Esophagus muscularis mucosa (tissue), 4 donors: ENCODE data around the gene IFFO2. TPM values are rescaled to one million over a fixed set of nuclear protein-coding genes. Genes with fewer than 3 reads are reported as not detected.

Experiments
- DNase-seq: peaks from one replicate; pipeline ENCODE4 v3.0.0-alpha.2; 2017; ENCODE audit errors: extremely low spot score
- H3K27ac ChIP-seq, 4 donors: fragments of 200-600 bp; sonication (generic); replicated peaks in 1 of 4; 1 replicate in 3 of 4; 2 replicates in 1 of 4; pipeline ENCODE4 v1.5.1; 2016 to 2019; ENCODE audit warnings: mild to moderate bottlenecking in 1 of 4
- H3K27me3 ChIP-seq, 4 donors: fragments of 200-600 bp; sonication (generic); one replicate each; pipeline versions ENCODE4 v1.5.1 to v1.6.0; 2016 to 2019
- H3K36me3 ChIP-seq, 4 donors: fragments of 200-600 bp; sonication (generic); one replicate each; pipeline ENCODE4 v1.5.1; 2016 to 2019
- H3K4me1 ChIP-seq, 4 donors: fragments of 200-600 bp; sonication (generic); one replicate each; pipeline ENCODE4 v1.5.1; 2016 to 2019
- H3K4me3 ChIP-seq, 4 donors: fragments of 200-600 bp; sonication (generic); 1 replicate in 2 of 4; 2 replicates in 2 of 4; pipeline ENCODE4 v1.5.1; 2016 to 2019; ENCODE audit warnings: mild to moderate bottlenecking in 4 of 4, moderate library complexity in 1 of 4
- H3K9me3 ChIP-seq, 4 donors: fragments of 200-600 bp; sonication (generic); 1 replicate in 3 of 4; 2 replicates in 1 of 4; pipeline ENCODE4 v1.5.1; 2016 to 2019
- CTCF ChIP-seq, 3 experiments: fragments of 200-600 bp in 2 of 3; fragments of 450-650 bp in 1 of 3; sonication (generic) in 2 of 3; IDR thresholded peaks; one replicate each; pipeline ENCODE4 v1.5.1; 2017 to 2019; ENCODE audit warnings: antibody characterized with exemption in 3 of 3, mild to moderate bottlenecking in 2 of 3, moderate library complexity in 1 of 3
- EP300 ChIP-seq: sonication (generic); formaldehyde crosslinking; IDR thresholded peaks from one replicate; pipeline ENCODE4 v1.6.1; 2017; ENCODE audit warnings: antibody characterized with exemption
- POLR2A ChIP-seq: fragments of 450-650 bp; IDR thresholded peaks from one replicate; pipeline ENCODE4 v1.6.1; 2017; ENCODE audit warnings: antibody characterized with exemption, moderate library complexity, mild to moderate bottlenecking, low read depth
- POLR2AphosphoS5 ChIP-seq, 2 donors: sonication (generic); formaldehyde crosslinking; IDR thresholded peaks; one replicate each; pipeline ENCODE4 v1.6.1; 2017; ENCODE audit warnings: antibody characterized with exemption in 2 of 2
- WGBS: methylation state at CpG from one replicate; pipeline ENCODE4 v1.1.5; 2018; 5-methylcytosine and 5-hydroxymethylcytosine counted together
- intact Hi-C: fragments of 100-400 bp; cut with DNase I; formaldehyde crosslinking; loops from one replicate; pipeline ENCODE4 v1.15.1; 2023
- total RNA-seq, 4 donors: library from RNA; depleted of rRNA; stranded (reverse); fragments of >200 nt; gene quantifications; one replicate each; pipeline versions ENCODE4 v1.1.0 to v1.2.1, GENCODE V29; 2016

The IFFO2 gene
- total RNA-seq, 4 donors from 2014 or later: 9.6 to 40.3 (median 16.3) TPM

- Histone ChIP-seq H3K27ac (peak overlapping the region; percentile 92 to 95 (median 93)), H3K4me1 (peaks cover 45 to 54% (median 50%) of the 10 kb centered on the region in 4 donors), H3K27me3 (no peaks in the 10 kb centered on the region), H3K9me3 (no peaks in the 10 kb centered on the region), H3K4me3 (peak overlapping the region in 3 of 4 donors; percentile 25 to 42 (median 34)), H3K36me3 (peaks cover 0 to 37% (median 34%) of the 10 kb centered on the region in 4 donors)
- WGBS: 45% methylated on average over 16 of the region's 17 CpGs
- no peak for DNase-seq
- intact Hi-C loops: loop anchor here (5.0 kb wide), 1 partner anchor 36 kb away; the partner anchor contains the start of gene IFFO2
- TF ChIP-seq EP300: no peak
- TF ChIP-seq CTCF (IDR thresholded peaks at IDR 0.05): peak; percentile 25 to 35 (median 35)
These were observed 34.8 kb downstream of the IFFO2 start for GRCh38 chr1:18921516-18922251.

GRCh38 chr1:18920931-18921330 is 35.5 kb downstream of the IFFO2 start:
- peaks cover 0 to 44% (median 41%) of the 10 kb centered on the region in 4 donors for H3K36me3 ChIP-seq
- peaks cover 38 to 47% (median 44%) of the 10 kb centered on the region in 4 donors for H3K4me1 ChIP-seq
- H3K27ac ChIP-seq: peak overlapping the region; percentile 92 to 95 (median 93)
- 96% methylated on average over 5 of the region's 7 CpGs for WGBS
- no peaks in the 10 kb centered on the region for H3K27me3 ChIP-seq
- intact Hi-C loops: loop anchor here (5.0 kb wide), 1 partner anchor 36 kb away; the partner anchor contains the start of gene IFFO2
- no peak for DNase-seq
- TF ChIP-seq POLR2A (no peak), EP300 (no peak), CTCF (IDR thresholded peaks at IDR 0.05) (no peak), POLR2AphosphoS5 (IDR thresholded peaks at IDR 0.05) (no peak)
- no peaks in the 10 kb centered on the region for H3K9me3 ChIP-seq
- no peak overlapping the region for H3K4me3 ChIP-seq

GRCh38 chr1:18919956-18920355 is 36.5 kb downstream of the IFFO2 start:
- WGBS: 89% methylated on average over 12 of the region's 12 CpGs
- H3K27ac ChIP-seq: no peak overlapping the region
- H3K9me3 ChIP-seq: no peaks in the 10 kb centered on the region
- H3K4me1 ChIP-seq: peaks cover 38 to 46% (median 44%) of the 10 kb centered on the region in 4 donors
- TF ChIP-seq EP300 (no peak), POLR2AphosphoS5 (IDR thresholded peaks at IDR 0.05) (no peak), POLR2A (no peak), CTCF (IDR thresholded peaks at IDR 0.05) (no peak)
- no peaks in the 10 kb centered on the region for H3K27me3 ChIP-seq
- intact Hi-C loops: loop anchor here (5.0 kb wide), 1 partner anchor 37 kb away; the partner anchor contains the start of gene IFFO2
- no peak for DNase-seq
- H3K36me3 ChIP-seq: peaks cover 0 to 54% (median 49%) of the 10 kb centered on the region in 4 donors
- H3K4me3 ChIP-seq: no peak overlapping the region

GRCh38 chr1:18919197-18919905 is 37.1 kb downstream of the IFFO2 start:
- intact Hi-C loops: no loop called here
- Histone ChIP-seq H3K4me1 (peaks cover 34 to 46% (median 43%) of the 10 kb centered on the region in 4 donors), H3K36me3 (peaks cover 0 to 57% (median 49%) of the 10 kb centered on the region in 4 donors), H3K27ac (peak overlapping the region in 1 of 4 donors; percentile 36), H3K4me3 (no peak overlapping the region), H3K9me3 (no peaks in the 10 kb centered on the region), H3K27me3 (no peaks in the 10 kb centered on the region)
- no peak for DNase-seq
- 87% methylated on average over 27 of the region's 31 CpGs for WGBS
- TF ChIP-seq POLR2AphosphoS5 (IDR thresholded peaks at IDR 0.05): no peak
- TF ChIP-seq POLR2A: no peak
- no peak for TF ChIP-seq EP300
- TF ChIP-seq CTCF (IDR thresholded peaks at IDR 0.05): no peak
